H9 (cell line): ENCODE measurements around the gene NHLRC4. TPM values are rescaled to one million over a fixed set of nuclear protein-coding genes. Genes with fewer than 3 reads are reported as not detected.

Source experiments
- DNase-seq: peaks from one replicate; pipeline ENCODE4 v3.0.0-alpha.2; 2017
- H2AFZ ChIP-seq: one replicate; pipeline ENCODE4 v1.6.1; 2013; ENCODE audit warnings: mild to moderate bottlenecking, low read length, control low read depth, moderate library complexity
- H2AK5ac ChIP-seq: 2 replicates; pipeline ENCODE4 v1.6.1; 2013; ENCODE audit warnings: low read length, control low read depth, mixed read lengths; ENCODE audit not compliant: insufficient read length
- H2BK120ac ChIP-seq: one replicate; pipeline ENCODE4 v1.6.1; 2013; ENCODE audit warnings: low read depth, mild to moderate bottlenecking, low read length, control low read depth, inconsistent platforms; ENCODE audit not compliant: poor library complexity, severe bottlenecking
- H2BK12ac ChIP-seq: 2 replicates; pipeline ENCODE4 v1.6.1; 2013; ENCODE audit warnings: low read length, control low read depth, mixed read lengths, low read depth; ENCODE audit not compliant: insufficient read length
- H2BK15ac ChIP-seq: 2 replicates; pipeline ENCODE4 v1.6.1; 2013; ENCODE audit warnings: low read depth, low read length, control low read depth
- H2BK20ac ChIP-seq: one replicate; pipeline ENCODE4 v1.6.1; 2013; ENCODE audit warnings: low read depth, mild to moderate bottlenecking, low read length, control low read depth, inconsistent platforms; ENCODE audit not compliant: poor library complexity, severe bottlenecking
- H2BK5ac ChIP-seq: 2 replicates; pipeline ENCODE4 v1.6.1; 2013; ENCODE audit warnings: low read length, control low read depth, mixed read lengths; ENCODE audit not compliant: insufficient read length
- H3K14ac ChIP-seq: 2 replicates; pipeline ENCODE4 v1.6.1; 2013; ENCODE audit warnings: low read length, control low read depth; ENCODE audit not compliant: insufficient read depth
- H3K18ac ChIP-seq: 2 replicates; pipeline ENCODE4 v1.6.1; 2013; ENCODE audit warnings: low read depth, mild to moderate bottlenecking, mixed read lengths, low read length, control low read depth; ENCODE audit not compliant: insufficient read length
- H3K23ac ChIP-seq: 2 replicates; pipeline ENCODE4 v1.6.1; 2013; ENCODE audit warnings: low read length, control low read depth, mixed read lengths, low read depth; ENCODE audit not compliant: insufficient read length
- H3K23me2 ChIP-seq: 2 replicates; pipeline ENCODE4 v1.6.1; 2013; ENCODE audit warnings: low read depth, mild to moderate bottlenecking, mixed read lengths, low read length, control low read depth; ENCODE audit not compliant: insufficient read length, poor library complexity, severe bottlenecking
- H3K27ac ChIP-seq: 2 replicates; pipeline ENCODE4 v1.5.1; 2013; ENCODE audit warnings: low read length, control low read depth, mixed read lengths, low read depth; ENCODE audit not compliant: insufficient read length
- H3K27me3 ChIP-seq: 2 replicates; pipeline ENCODE4 v1.6.1; 2013; ENCODE audit warnings: low read length, control low read depth, inconsistent platforms; ENCODE audit not compliant: insufficient read depth
- H3K4ac ChIP-seq: 2 replicates; pipeline ENCODE4 v1.6.1; 2013; ENCODE audit warnings: low read depth, mild to moderate bottlenecking, control low read depth, inconsistent platforms, low read length, moderate library complexity
- H3K4me1 ChIP-seq: 2 replicates; pipeline ENCODE4 v1.6.1; 2013; ENCODE audit warnings: low read length, control low read depth, inconsistent platforms; ENCODE audit not compliant: insufficient read depth
- H3K4me2 ChIP-seq: 2 replicates; pipeline ENCODE4 v1.6.1; 2013; ENCODE audit warnings: low read length, control low read depth, mixed read lengths; ENCODE audit not compliant: insufficient read length, insufficient read depth
- H3K56ac ChIP-seq: 2 replicates; pipeline ENCODE4 v1.6.1; 2013; ENCODE audit warnings: low read depth, mild to moderate bottlenecking, mixed read lengths, low read length, control low read depth; ENCODE audit not compliant: insufficient read length
- H3K79me1 ChIP-seq: 2 replicates; pipeline ENCODE4 v1.6.1; 2013; ENCODE audit warnings: low read depth, mild to moderate bottlenecking, moderate library complexity, low read length, control low read depth, inconsistent platforms; ENCODE audit not compliant: insufficient read depth, poor library complexity, severe bottlenecking
- H3K79me2 ChIP-seq: 2 replicates; pipeline ENCODE4 v1.6.1; 2013; ENCODE audit warnings: low read length, control low read depth, inconsistent platforms; ENCODE audit not compliant: insufficient read depth
- H3K9ac ChIP-seq: 2 replicates; pipeline ENCODE4 v1.6.1; 2013; ENCODE audit warnings: low read length, control low read depth, mixed read lengths; ENCODE audit not compliant: insufficient read length; ENCODE audit errors: extremely low read depth
- H3K9me3 ChIP-seq: one replicate; pipeline ENCODE4 v1.6.1; 2013; ENCODE audit warnings: low read depth, low read length, inconsistent platforms; ENCODE audit not compliant: control insufficient read depth
- H3T11ph ChIP-seq: one replicate; pipeline ENCODE4 v1.6.1; 2013; ENCODE audit warnings: mild to moderate bottlenecking, low read length, control low read depth, inconsistent platforms
- H4K20me1 ChIP-seq: one replicate; pipeline ENCODE4 v1.6.1; 2013; ENCODE audit not compliant: control insufficient read depth, insufficient read length, insufficient read depth
- H4K5ac ChIP-seq: 2 replicates; pipeline ENCODE4 v1.6.1; 2013; ENCODE audit warnings: low read depth, mild to moderate bottlenecking, mixed read lengths, low read length, control low read depth; ENCODE audit not compliant: insufficient read length
- H4K8ac ChIP-seq: replicated peaks from 2 replicates; pipeline ENCODE4 v1.6.1; 2013; ENCODE audit warnings: low read length, control low read depth, mixed read lengths, low read depth; ENCODE audit not compliant: insufficient read length
- H4K91ac ChIP-seq: 2 replicates; pipeline ENCODE4 v1.6.1; 2013; ENCODE audit warnings: low read depth, mild to moderate bottlenecking, moderate library complexity, mixed read lengths, low read length, control low read depth; ENCODE audit not compliant: insufficient read length
- H3K27ac Mint-ChIP-seq, 3 experiments: 2 replicates in 2 of 3; 3 replicates in 1 of 3; pipeline ENCODE4 v1.8.0; 2020 to 2021; ENCODE audit warnings: mixed read lengths in 3 of 3, mild to moderate bottlenecking in 1 of 3, moderate library complexity in 1 of 3
- H3K27me3 Mint-ChIP-seq: 2 replicates; pipeline ENCODE4 v1.8.0; 2021; ENCODE audit warnings: low read depth, mild to moderate bottlenecking, moderate library complexity, mixed read lengths
- H3K36me3 Mint-ChIP-seq, 3 experiments: 2 replicates in 2 of 3; 3 replicates in 1 of 3; pipeline ENCODE4 v1.8.0; 2020 to 2021; ENCODE audit warnings: low read depth in 3 of 3, mixed read lengths in 3 of 3; ENCODE audit not compliant: insufficient read depth in 1 of 3
- H3K4me1 Mint-ChIP-seq, 2 experiments: 2 replicates each; pipeline ENCODE4 v1.8.0; 2020; ENCODE audit warnings: mixed read lengths in 2 of 2
- H3K4me3 Mint-ChIP-seq, 2 experiments: 2 replicates in 1 of 2; 3 replicates in 1 of 2; pipeline ENCODE4 v1.8.0; 2020 to 2021; ENCODE audit warnings: mild to moderate bottlenecking in 2 of 2, mixed read lengths in 2 of 2, moderate library complexity in 1 of 2
- H3K9me3 Mint-ChIP-seq, 2 experiments: 2 replicates in 1 of 2; 3 replicates in 1 of 2; pipeline ENCODE4 v1.8.0; 2020; ENCODE audit warnings: mild to moderate bottlenecking in 2 of 2, mixed read lengths in 2 of 2, moderate library complexity in 1 of 2
- WGBS: extraction: QIAGEN DNeasy Blood & Tissue Kit; methylation state at CpG from one replicate; pipeline ENCODE4 v1.1.7; 2013; ENCODE audit warnings: missing lambda C conversion rate, low lambda C conversion rate, mixed read lengths; ENCODE audit not compliant: insufficient read length; ENCODE audit errors: extremely low coverage; 5-methylcytosine and 5-hydroxymethylcytosine counted together
- total RNA-seq: library from RNA; stranded (reverse); gene quantifications from 2 replicates; pipeline ENCODE4 v1.2.1, GENCODE V29; 2021
- TF ChIP-seq, protein P1 (sequence below): fragments of 200-600 bp; sonication (generic); conservative IDR thresholded peaks from 3 replicates; pipeline ENCODE4 v1.8.0; 2021; ENCODE audit warnings: antibody characterized with exemption, mild to moderate bottlenecking

NHLRC4 gene
- total RNA-seq, 1 experiment from 2014 or later = 0.42 TPM

DNA sequence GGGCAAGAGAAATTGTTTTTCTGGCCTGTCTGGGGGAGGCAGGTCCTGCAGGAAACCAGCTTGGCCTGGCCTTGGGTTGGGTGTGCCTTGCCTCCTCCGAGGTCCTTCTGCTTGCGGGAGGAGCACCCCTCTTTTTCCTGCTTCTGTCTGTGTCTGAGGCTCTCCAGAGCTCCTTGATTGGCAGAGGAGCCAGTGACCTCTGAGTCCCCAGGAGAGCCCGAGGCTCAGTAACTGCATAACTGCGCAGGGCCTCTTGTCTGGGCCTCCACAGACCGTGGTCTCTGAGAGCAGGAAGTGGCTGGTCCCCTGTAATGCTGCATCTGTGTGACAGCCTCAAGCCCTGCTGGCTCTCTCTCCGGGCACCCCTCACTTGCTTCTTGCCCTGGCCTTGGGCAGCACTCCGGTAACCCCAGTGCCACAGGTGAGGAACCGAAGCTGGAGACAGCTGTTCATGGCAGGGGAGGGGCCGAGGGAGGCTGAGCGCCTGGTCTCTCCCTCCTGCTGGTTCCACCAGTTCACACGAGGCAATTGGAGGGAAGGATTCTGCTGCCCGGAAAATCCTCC lies 37.7 kb upstream of the NHLRC4 start:
- no peaks in the 10 kb centered on the region for H3K27me3 ChIP-seq
- no peak overlapping the region for H3K23ac ChIP-seq
- peak overlapping the region; percentile 55 for H3K9ac ChIP-seq
- no peaks in the 10 kb centered on the region for H3K9me3 ChIP-seq
- H3K27ac ChIP-seq = no peak overlapping the region
- H3K4me2 ChIP-seq = peak overlapping the region; percentile 75
- H2AFZ ChIP-seq = no peak overlapping the region
- no peak overlapping the region for H2BK20ac ChIP-seq
- no peak overlapping the region for H3K4ac ChIP-seq
- H3K9me3 Mint-ChIP-seq = no peaks in the 10 kb centered on the region
- peaks cover 18% of the 10 kb centered on the region in 2 experiments for H3K4me1 Mint-ChIP-seq
- H2AK5ac ChIP-seq = no peak overlapping the region
- TF ChIP-seq, protein P1, sequence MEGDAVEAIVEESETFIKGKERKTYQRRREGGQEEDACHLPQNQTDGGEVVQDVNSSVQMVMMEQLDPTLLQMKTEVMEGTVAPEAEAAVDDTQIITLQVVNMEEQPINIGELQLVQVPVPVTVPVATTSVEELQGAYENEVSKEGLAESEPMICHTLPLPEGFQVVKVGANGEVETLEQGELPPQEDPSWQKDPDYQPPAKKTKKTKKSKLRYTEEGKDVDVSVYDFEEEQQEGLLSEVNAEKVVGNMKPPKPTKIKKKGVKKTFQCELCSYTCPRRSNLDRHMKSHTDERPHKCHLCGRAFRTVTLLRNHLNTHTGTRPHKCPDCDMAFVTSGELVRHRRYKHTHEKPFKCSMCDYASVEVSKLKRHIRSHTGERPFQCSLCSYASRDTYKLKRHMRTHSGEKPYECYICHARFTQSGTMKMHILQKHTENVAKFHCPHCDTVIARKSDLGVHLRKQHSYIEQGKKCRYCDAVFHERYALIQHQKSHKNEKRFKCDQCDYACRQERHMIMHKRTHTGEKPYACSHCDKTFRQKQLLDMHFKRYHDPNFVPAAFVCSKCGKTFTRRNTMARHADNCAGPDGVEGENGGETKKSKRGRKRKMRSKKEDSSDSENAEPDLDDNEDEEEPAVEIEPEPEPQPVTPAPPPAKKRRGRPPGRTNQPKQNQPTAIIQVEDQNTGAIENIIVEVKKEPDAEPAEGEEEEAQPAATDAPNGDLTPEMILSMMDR = no peak
- H4K20me1 ChIP-seq = peaks cover 6% of the 10 kb centered on the region
- no peak overlapping the region for H4K8ac ChIP-seq
- no peak overlapping the region for H2BK5ac ChIP-seq
- WGBS = no CpG with 5 or more reads among the region's 12 CpGs
- H3K36me3 Mint-ChIP-seq = peaks cover 0 to 12% (median 12%) of the 10 kb centered on the region in 3 experiments; a peak in 3 of 7 replicates
- no peak overlapping the region for H4K91ac ChIP-seq
- H3K4me3 Mint-ChIP-seq = peak overlapping the region; percentile 79 to 88
- H4K5ac ChIP-seq = no peak overlapping the region
- H3K27me3 Mint-ChIP-seq = no peaks in the 10 kb centered on the region
- H3K4me1 ChIP-seq = no peaks in the 10 kb centered on the region; the same call in 1 of the 2 replicates
- no peak overlapping the region for H3K18ac ChIP-seq
- H3K23me2 ChIP-seq = peaks cover 13% of the 10 kb centered on the region
- H2BK12ac ChIP-seq = no peak overlapping the region
- H3K56ac ChIP-seq = no peak overlapping the region
- no peak overlapping the region for H3K14ac ChIP-seq
- no peak overlapping the region for H2BK15ac ChIP-seq
- no peak overlapping the region for H3T11ph ChIP-seq
- H3K27ac Mint-ChIP-seq = no peak overlapping the region
- H3K79me2 ChIP-seq = peaks cover 22% of the 10 kb centered on the region; the same call in 1 of the 2 replicates
- no peak overlapping the region for H2BK120ac ChIP-seq
- no peak for DNase-seq
- no peaks in the 10 kb centered on the region for H3K79me1 ChIP-seq
